ENCODE measurements around the gene DRAM2. TPM values are rescaled to one million over a fixed set of nuclear protein-coding genes. Genes with fewer than 3 reads are reported as not detected.

Gene DRAM2
- total and polyA plus RNA-seq, 10 of the 15 experiments (the other 5 are each of a cell fraction or from before 2014, with no cell fraction given) = 39.1 to 229 (median 79.4) TPM

GRCh38 chr1:111116496-111116895, 23.4 kb downstream of the DRAM2 start (continued):
- TF ChIP-seq CBFB (IDR thresholded peaks at IDR 0.05; ENCODE audit: low read depth) (no peak), RB1 (IDR thresholded peaks at IDR 0.05; ENCODE audit: borderline replicate concordance) (no peak), PAX5 (IDR thresholded peaks at IDR 0.05; ENCODE audit: borderline replicate concordance, low read depth, low read length) (no peak), MYB (IDR thresholded peaks at IDR 0.05; ENCODE audit: borderline replicate concordance, low read depth, low read length) (no peak), ZNF24 (IDR thresholded peaks at IDR 0.05) (no peak), IRF4 (IDR thresholded peaks at IDR 0.05; ENCODE audit: low read depth, low read length) (no peak)

GRCh38 chr1:111110197-111110899, 29.5 kb downstream of the DRAM2 start:
- 43% methylated on average over 1 of the region's 1 CpG for WGBS (ENCODE audit: insufficient coverage, insufficient replicate concordance, low lambda C conversion rate, missing lambda C conversion rate)
- POLR2A ChIA-PET = no interaction called here
- TF ChIP-seq RAD21 (IDR thresholded peaks at IDR 0.05; ENCODE audit: insufficient read depth, low read depth, low read length) (no peak), TCF3 (IDR thresholded peaks at IDR 0.05; ENCODE audit: borderline replicate concordance, insufficient read depth, low read depth, low read length) (no peak), TBL1XR1 (IDR thresholded peaks at IDR 0.05; ENCODE audit: low read depth, low read length) (no peak), ZBTB40 (IDR thresholded peaks at IDR 0.05; ENCODE audit: borderline replicate concordance) (no peak), MAX (IDR thresholded peaks at IDR 0.05; ENCODE audit: low read depth, low read length) (no peak), PAX8 (IDR thresholded peaks at IDR 0.05) (no peak), ZBTB4 (CRISPR knock-in tag; IDR thresholded peaks at IDR 0.05) (no peak), BMI1 (IDR thresholded peaks at IDR 0.05; ENCODE audit: borderline replicate concordance) (no peak), MTA3 (IDR thresholded peaks at IDR 0.05; ENCODE audit: borderline replicate concordance, low read length) (no peak), LARP7 (IDR thresholded peaks at IDR 0.05) (no peak), CBX3 (IDR thresholded peaks at IDR 0.05; ENCODE audit: borderline replicate concordance, low read depth) (no peak)
- H3K36me3 ChIP-seq (ENCODE audit: control insufficient read depth in 2 of 2, insufficient read depth in 2 of 2, low read length in 1 of 2) = peaks cover 0 to 14% of the 10 kb centered on the region in 2 experiments; a peak in 2 of 4 replicates
- H3K4me2 ChIP-seq (ENCODE audit: control insufficient read depth, insufficient read depth) = no peak overlapping the region
- CTCF ChIA-PET = interaction anchor here (0.9 kb wide), 1 partner anchor 111 kb away, joined by 3 read pairs; no protein-coding TSS in a partner anchor
- no peak overlapping the region; the same call in 1 of the 2 replicates for H3K27ac ChIP-seq (ENCODE audit: control insufficient read depth, insufficient read depth)
- BruUV-seq (replicated peaks) = no TSS peak
- FAIRE-seq = no peak
- intact Hi-C loops (cut with micrococcal nuclease; ENCODE audit: unreplicated experiment) (no loop called here), in situ Hi-C loops (cut with MboI) (no loop called here)
- no peak overlapping the region for H3K4me3 ChIP-seq
- no peak overlapping the region; the same call in 1 of the 2 replicates for H2AFZ ChIP-seq (ENCODE audit: control insufficient read depth, low read depth, low read length)
- peaks cover 7% of the 10 kb centered on the region; the same call in 2 of the 3 replicates for H3K9me3 ChIP-seq (replicated peaks; ENCODE audit: control insufficient read depth, insufficient read depth, low read length)
- no peak for ATAC-seq
- no peak for DNase-seq (ENCODE audit: low read depth, low spot score)
- no peaks in the 10 kb centered on the region for H3K27me3 ChIP-seq (replicated peaks in 1 of 2; ENCODE audit: control insufficient read depth in 2 of 2, insufficient read depth in 2 of 2, low read length in 1 of 2)
- RAD21 ChIA-PET (ENCODE audit: unreplicated experiment) = no interaction called here
- no peaks in the 10 kb centered on the region for H4K20me1 ChIP-seq (ENCODE audit: control insufficient read depth, insufficient read depth)
- no peaks in the 10 kb centered on the region for H3K79me2 ChIP-seq (ENCODE audit: control insufficient read depth, insufficient read depth, low read length)
- H3K4me1 ChIP-seq (ENCODE audit: control insufficient read depth, insufficient read depth, low read length) = no peaks in the 10 kb centered on the region
- SMC1A ChIA-PET (ENCODE audit: uncharacterized antibody, unreplicated experiment) = no interaction called here
- H3K9ac ChIP-seq (ENCODE audit: control insufficient read depth, insufficient read depth, low read length) = no peak overlapping the region
